Chondrocyte (in vitro differentiated cells): ENCODE data around the gene CARS2. TPM values are rescaled to one million over a fixed set of nuclear protein-coding genes. Genes with fewer than 3 reads are reported as not detected.

Experiments
- DNase-seq: peaks from one replicate; pipeline ENCODE4 v3.0.0; 2021; ENCODE audit warnings: mixed read lengths, low spot score
- H3K27ac Mint-ChIP-seq: one replicate; pipeline ENCODE4 v1.8.0; 2021; ENCODE audit warnings: mild to moderate bottlenecking, moderate library complexity, mixed read lengths; ENCODE audit not compliant: unreplicated experiment
- H3K27me3 Mint-ChIP-seq: 2 replicates; pipeline ENCODE4 v1.8.0; 2021; ENCODE audit warnings: low read depth, mixed read lengths
- H3K36me3 Mint-ChIP-seq: 2 replicates; pipeline ENCODE4 v1.8.0; 2021; ENCODE audit warnings: low read depth, mixed read lengths
- H3K4me1 Mint-ChIP-seq: 2 replicates; pipeline ENCODE4 v1.8.0; 2021; ENCODE audit warnings: low read depth, mild to moderate bottlenecking, mixed read lengths
- H3K4me3 Mint-ChIP-seq: one replicate; pipeline ENCODE4 v1.8.0; 2021; ENCODE audit warnings: mild to moderate bottlenecking, moderate library complexity, mixed read lengths; ENCODE audit not compliant: unreplicated experiment
- H3K9me3 Mint-ChIP-seq: 2 replicates; pipeline ENCODE4 v1.8.0; 2021; ENCODE audit warnings: low read depth, mixed read lengths
- total RNA-seq: library from RNA; stranded (reverse); gene quantifications from 3 replicates; pipeline ENCODE4 v1.2.1, GENCODE V29; 2021
- TF ChIP-seq, protein P1 (sequence below): fragments of 200-600 bp; sonication (generic); IDR thresholded peaks from 2 replicates; pipeline ENCODE4 v1.5.0; 2021; ENCODE audit warnings: antibody characterized with exemption, mild to moderate bottlenecking, moderate library complexity

Gene CARS2
- total RNA-seq, 1 donor from 2014 or later = 60.2 TPM

- H3K36me3 Mint-ChIP-seq = peaks cover 8% of the 10 kb centered on the region
- no peak for DNase-seq
- H3K9me3 Mint-ChIP-seq = no peaks in the 10 kb centered on the region
- TF ChIP-seq, protein P1, sequence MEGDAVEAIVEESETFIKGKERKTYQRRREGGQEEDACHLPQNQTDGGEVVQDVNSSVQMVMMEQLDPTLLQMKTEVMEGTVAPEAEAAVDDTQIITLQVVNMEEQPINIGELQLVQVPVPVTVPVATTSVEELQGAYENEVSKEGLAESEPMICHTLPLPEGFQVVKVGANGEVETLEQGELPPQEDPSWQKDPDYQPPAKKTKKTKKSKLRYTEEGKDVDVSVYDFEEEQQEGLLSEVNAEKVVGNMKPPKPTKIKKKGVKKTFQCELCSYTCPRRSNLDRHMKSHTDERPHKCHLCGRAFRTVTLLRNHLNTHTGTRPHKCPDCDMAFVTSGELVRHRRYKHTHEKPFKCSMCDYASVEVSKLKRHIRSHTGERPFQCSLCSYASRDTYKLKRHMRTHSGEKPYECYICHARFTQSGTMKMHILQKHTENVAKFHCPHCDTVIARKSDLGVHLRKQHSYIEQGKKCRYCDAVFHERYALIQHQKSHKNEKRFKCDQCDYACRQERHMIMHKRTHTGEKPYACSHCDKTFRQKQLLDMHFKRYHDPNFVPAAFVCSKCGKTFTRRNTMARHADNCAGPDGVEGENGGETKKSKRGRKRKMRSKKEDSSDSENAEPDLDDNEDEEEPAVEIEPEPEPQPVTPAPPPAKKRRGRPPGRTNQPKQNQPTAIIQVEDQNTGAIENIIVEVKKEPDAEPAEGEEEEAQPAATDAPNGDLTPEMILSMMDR = no peak
- no peaks in the 10 kb centered on the region for H3K27me3 Mint-ChIP-seq
- H3K27ac Mint-ChIP-seq = peak overlapping the region; percentile 36
- no peak overlapping the region for H3K4me3 Mint-ChIP-seq
- H3K4me1 Mint-ChIP-seq = peaks cover 17% of the 10 kb centered on the region
Observed at GRCh38 chr13:110722971-110723370, 17.1 kb upstream of the CARS2 start.

GRCh38 chr13:110719036-110719710 is 13.3 kb upstream of the CARS2 start:
- Mint-ChIP-seq H3K36me3 (peaks cover 6% of the 10 kb centered on the region), H3K27me3 (no peaks in the 10 kb centered on the region), H3K4me1 (peaks cover 30% of the 10 kb centered on the region), H3K4me3 (no peak overlapping the region), H3K27ac (no peak overlapping the region), H3K9me3 (no peaks in the 10 kb centered on the region)
- no peak for DNase-seq
- TF ChIP-seq, protein P1 = no peak

DNA sequence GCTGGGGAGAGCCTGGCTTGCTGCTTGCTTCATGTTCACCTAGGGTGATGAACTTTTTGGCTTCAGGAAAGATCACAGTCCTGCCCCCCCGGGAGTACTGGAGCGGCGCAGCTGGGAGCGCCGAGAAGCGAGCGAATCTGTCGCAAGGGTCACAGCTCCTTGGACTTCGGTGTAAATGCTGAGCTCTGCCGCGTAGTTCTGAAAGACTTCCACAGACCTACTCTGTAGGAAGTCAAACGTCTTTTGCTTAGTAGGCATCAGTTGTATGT is 10.3 kb upstream of the CARS2 start:
- DNase-seq = no peak
- Mint-ChIP-seq H3K27ac (peak overlapping the region; percentile 98), H3K4me3 (peak overlapping the region; percentile 96), H3K9me3 (no peaks in the 10 kb centered on the region), H3K4me1 (peaks cover 28% of the 10 kb centered on the region), H3K36me3 (peaks cover 6% of the 10 kb centered on the region), H3K27me3 (no peaks in the 10 kb centered on the region)
- TF ChIP-seq, protein P1 = no peak

- H3K27me3 Mint-ChIP-seq = no peaks in the 10 kb centered on the region
- TF ChIP-seq, protein P1 = peak; percentile 64
- peak overlapping the region; percentile 98 for H3K27ac Mint-ChIP-seq
- H3K4me3 Mint-ChIP-seq = peak overlapping the region; percentile 96
- no peaks in the 10 kb centered on the region for H3K9me3 Mint-ChIP-seq
- H3K36me3 Mint-ChIP-seq = peaks cover 6% of the 10 kb centered on the region
- DNase-seq = peak; percentile 99
- peaks cover 32% of the 10 kb centered on the region for H3K4me1 Mint-ChIP-seq
Observed at GRCh38 chr13:110715395-110716246, 9.7 kb upstream of the CARS2 start.

- H3K36me3 Mint-ChIP-seq = peaks cover 5% of the 10 kb centered on the region
- TF ChIP-seq, protein P1 = no peak
- no peaks in the 10 kb centered on the region for H3K9me3 Mint-ChIP-seq
- H3K27me3 Mint-ChIP-seq = no peaks in the 10 kb centered on the region
- peaks cover 32% of the 10 kb centered on the region for H3K4me1 Mint-ChIP-seq
- H3K27ac Mint-ChIP-seq = peak overlapping the region; percentile 98
- DNase-seq = no peak
- H3K4me3 Mint-ChIP-seq = peak overlapping the region; percentile 96
Observed at GRCh38 chr13:110714797-110715394, 9.0 kb upstream of the CARS2 start.
